HEK293T (cell line): ENCODE data around the gene REG3A.

Experiments
- CTCF ChIA-PET: fragments of 350-600 bp; formaldehyde crosslinking; extraction: SDS; loops from one replicate; lab custom pipeline; 2021; ENCODE audit warnings: antibody characterized with exemption, inconsistent platforms; lab: Yijun Ruan, JAX
- POLR2A ChIA-PET: fragments of 350-600 bp; formaldehyde crosslinking; extraction: SDS; loops from one replicate; lab custom pipeline; 2020; ENCODE audit warnings: antibody characterized with exemption, inconsistent platforms; lab: Yijun Ruan, JAX
- DNase-seq: peaks from one replicate; pipeline ENCODE4 v3.0.0; 2012; ENCODE audit warnings: mixed read lengths; ENCODE audit errors: extremely low spot score
- BHLHE40 ChIP-seq: fragments of 450-650 bp; IDR thresholded peaks from 2 replicates; pipeline ENCODE4 v1.6.1; 2016; ENCODE audit warnings: mild to moderate bottlenecking, moderate library complexity, borderline replicate concordance
- LEF1 ChIP-seq: fragments of 450-650 bp; IDR thresholded peaks from 2 replicates; pipeline ENCODE4 v1.6.1; 2017; ENCODE audit warnings: mild to moderate bottlenecking, borderline replicate concordance
- SUZ12 ChIP-seq: fragments of 450-650 bp; IDR thresholded peaks from 2 replicates; pipeline ENCODE4 v1.6.1; 2016; ENCODE audit warnings: mild to moderate bottlenecking
- TF ChIP-seq, protein P1 (sequence below): fragments of 450-650 bp; IDR thresholded peaks from 2 replicates; pipeline ENCODE4 v1.6.1; 2016

The REG3A gene

DNA sequence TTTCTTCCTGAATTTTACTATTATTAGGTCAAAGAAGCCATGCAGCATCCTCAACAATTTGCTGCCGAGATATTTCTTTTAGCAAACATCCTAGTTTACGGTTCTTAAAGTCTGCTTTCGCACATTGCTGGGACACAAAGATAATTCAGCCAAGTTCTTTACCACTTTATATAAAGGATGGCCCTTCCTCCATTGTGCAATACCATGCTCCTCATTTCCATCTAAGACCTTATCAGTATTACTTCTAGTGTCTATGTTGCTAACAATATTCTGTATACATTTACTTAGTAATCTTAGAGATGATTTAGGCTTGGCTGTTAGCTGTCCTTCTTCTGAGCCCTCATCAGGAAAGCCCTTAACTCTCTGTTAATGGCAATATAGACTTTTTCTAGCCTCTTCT lies 47.3 kb downstream of the REG3A start:
- TF ChIP-seq SUZ12 (no peak), LEF1 (no peak), BHLHE40 (no peak)
- TF ChIP-seq, protein P1, sequence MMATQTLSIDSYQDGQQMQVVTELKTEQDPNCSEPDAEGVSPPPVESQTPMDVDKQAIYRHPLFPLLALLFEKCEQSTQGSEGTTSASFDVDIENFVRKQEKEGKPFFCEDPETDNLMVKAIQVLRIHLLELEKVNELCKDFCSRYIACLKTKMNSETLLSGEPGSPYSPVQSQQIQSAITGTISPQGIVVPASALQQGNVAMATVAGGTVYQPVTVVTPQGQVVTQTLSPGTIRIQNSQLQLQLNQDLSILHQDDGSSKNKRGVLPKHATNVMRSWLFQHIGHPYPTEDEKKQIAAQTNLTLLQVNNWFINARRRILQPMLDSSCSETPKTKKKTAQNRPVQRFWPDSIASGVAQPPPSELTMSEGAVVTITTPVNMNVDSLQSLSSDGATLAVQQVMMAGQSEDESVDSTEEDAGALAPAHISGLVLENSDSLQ = no peak
- CTCF ChIA-PET = no interaction called here
- POLR2A ChIA-PET = no interaction called here
- DNase-seq = no peak
